HEK293 (cell line): ENCODE data around the gene DDX10.

Experiments
- CTCF ChIA-PET: fragments of 350-600 bp; formaldehyde crosslinking; extraction: SDS; loops from one replicate; lab custom pipeline; 2021; ENCODE audit warnings: antibody characterized with exemption; lab: Yijun Ruan, JAX
- POLR2A ChIA-PET: fragments of 300-600 bp; formaldehyde crosslinking; extraction: SDS; loops from one replicate; lab custom pipeline; 2020; ENCODE audit warnings: antibody characterized with exemption, inconsistent platforms; lab: Yijun Ruan, JAX
- H3K27ac ChIP-seq: fragments of 200-500 bp; sonication (Bioruptor generic); 2 replicates; pipeline ENCODE4 v1.5.1; 2014; ENCODE audit warnings: low read depth, low read length, control low read depth, inconsistent platforms; ENCODE audit errors: extremely low read depth
- H3K36me3 ChIP-seq, 2 experiments: fragments of 200-500 bp in 1 of 2; sonication (Bioruptor generic) in 1 of 2; 1 replicate in 1 of 2; 2 replicates in 1 of 2; pipeline ENCODE4 v1.5.1; 2014 to 2017; ENCODE audit warnings: inconsistent platforms in 2 of 2, low read length in 2 of 2; ENCODE audit not compliant: control insufficient read depth in 2 of 2, insufficient read depth in 1 of 2
- H3K4me1 ChIP-seq: fragments of 200-500 bp; sonication (Bioruptor generic); 2 replicates; pipeline ENCODE4 v1.5.1; 2014; ENCODE audit warnings: mild to moderate bottlenecking, low read length, inconsistent platforms; ENCODE audit not compliant: control insufficient read depth, insufficient read depth
- H3K4me3 ChIP-seq: 2 replicates; pipeline ENCODE4 v1.5.1; 2011; ENCODE audit warnings: low read depth, mild to moderate bottlenecking, control low read depth, low read length, moderate library complexity
- H3K9me3 ChIP-seq: fragments of 200-500 bp; sonication (Bioruptor generic); 2 replicates; pipeline ENCODE4 v1.5.1; 2014; ENCODE audit warnings: low read depth, low read length, inconsistent platforms; ENCODE audit not compliant: control insufficient read depth, insufficient read depth
- GLI4 ChIP-seq: fragments of 450-650 bp; formaldehyde crosslinking; IDR thresholded peaks from 2 replicates; pipeline ENCODE4 v1.5.1; 2016; ENCODE audit warnings: missing biosample characterization, missing genetic modification characterization
- IKZF3 ChIP-seq: fragments of 450-650 bp; IDR thresholded peaks from 2 replicates; pipeline ENCODE4 v1.5.0; 2018; ENCODE audit warnings: missing biosample characterization, mild to moderate bottlenecking, missing genetic modification characterization, moderate library complexity
- MYNN ChIP-seq: fragments of 450-650 bp; formaldehyde crosslinking; IDR thresholded peaks from 2 replicates; pipeline ENCODE4 v1.5.1; 2016; ENCODE audit warnings: missing biosample characterization, missing genetic modification characterization, borderline replicate concordance
- OSR2 ChIP-seq: fragments of 450-650 bp; formaldehyde crosslinking; IDR thresholded peaks from 2 replicates; pipeline ENCODE4 v1.5.1; 2016; ENCODE audit warnings: missing biosample characterization, missing genetic modification characterization
- PRDM1 ChIP-seq: fragments of 450-650 bp; formaldehyde crosslinking; IDR thresholded peaks from 2 replicates; pipeline ENCODE4; 2016; ENCODE audit warnings: missing biosample characterization, missing genetic modification characterization
- TCF7L2 ChIP-seq: IDR thresholded peaks from 2 replicates; pipeline ENCODE4 v1.6.1; 2011; ENCODE audit warnings: low read depth, mild to moderate bottlenecking, inconsistent platforms, low read length, moderate library complexity, borderline replicate concordance
- WT1 ChIP-seq: fragments of 450-650 bp; formaldehyde crosslinking; IDR thresholded peaks from 2 replicates; pipeline ENCODE4 v1.5.1; 2016; ENCODE audit warnings: missing biosample characterization, missing genetic modification characterization
- YY1 ChIP-seq: fragments of 450-650 bp; formaldehyde crosslinking; IDR thresholded peaks from 2 replicates; pipeline ENCODE4 v1.5.1; 2018; ENCODE audit warnings: missing biosample characterization, missing genetic modification characterization
- ZFP37 ChIP-seq: fragments of 450-650 bp; formaldehyde crosslinking; IDR thresholded peaks from 2 replicates; pipeline ENCODE4 v1.5.1; 2016; ENCODE audit warnings: missing biosample characterization, missing genetic modification characterization
- ZFP69B ChIP-seq: fragments of 450-650 bp; formaldehyde crosslinking; IDR thresholded peaks from 2 replicates; pipeline ENCODE4 v1.5.1; 2016; ENCODE audit warnings: missing biosample characterization, missing genetic modification characterization
- ZNF148 ChIP-seq: fragments of 450-650 bp; formaldehyde crosslinking; IDR thresholded peaks from 2 replicates; pipeline ENCODE4 v1.5.0; 2017; ENCODE audit warnings: missing biosample characterization, missing genetic modification characterization, borderline replicate concordance
- ZNF16 ChIP-seq: fragments of 450-650 bp; formaldehyde crosslinking; IDR thresholded peaks from 2 replicates; pipeline ENCODE4 v1.5.1; 2016; ENCODE audit warnings: low read depth, missing biosample characterization, missing genetic modification characterization
- ZNF202 ChIP-seq: fragments of 450-650 bp; formaldehyde crosslinking; IDR thresholded peaks from 2 replicates; pipeline ENCODE4 v1.5.1; 2016; ENCODE audit warnings: missing biosample characterization, missing genetic modification characterization, borderline replicate concordance
- ZNF23 ChIP-seq: fragments of 450-650 bp; formaldehyde crosslinking; IDR thresholded peaks from 2 replicates; pipeline ENCODE4 v1.5.1; 2016; ENCODE audit warnings: missing biosample characterization, missing genetic modification characterization, borderline replicate concordance
- ZNF341 ChIP-seq: fragments of 450-650 bp; formaldehyde crosslinking; IDR thresholded peaks from 2 replicates; pipeline ENCODE4; 2016; ENCODE audit warnings: low read depth, missing biosample characterization, missing genetic modification characterization
- ZNF366 ChIP-seq: fragments of 450-650 bp; formaldehyde crosslinking; conservative IDR thresholded peaks from 2 replicates; pipeline ENCODE4 v1.5.1; 2016; ENCODE audit warnings: missing biosample characterization, missing genetic modification characterization
- ZNF391 ChIP-seq: fragments of 450-650 bp; formaldehyde crosslinking; IDR thresholded peaks from 2 replicates; pipeline ENCODE4 v1.5.1; 2016; ENCODE audit warnings: low read depth, missing biosample characterization, missing genetic modification characterization, borderline replicate concordance
- ZNF433 ChIP-seq: fragments of 450-650 bp; formaldehyde crosslinking; IDR thresholded peaks from 2 replicates; pipeline ENCODE4 v1.5.1; 2016; ENCODE audit warnings: missing biosample characterization, missing genetic modification characterization, low read depth
- ZNF623 ChIP-seq: fragments of 450-650 bp; formaldehyde crosslinking; IDR thresholded peaks from 2 replicates; pipeline ENCODE4 v1.5.1; 2016; ENCODE audit warnings: missing biosample characterization, missing genetic modification characterization
- ZNF624 ChIP-seq: fragments of 450-650 bp; formaldehyde crosslinking; IDR thresholded peaks from 2 replicates; pipeline ENCODE4 v1.5.1; 2017; ENCODE audit warnings: missing biosample characterization, missing genetic modification characterization
- ZNF670 ChIP-seq: fragments of 450-650 bp; formaldehyde crosslinking; IDR thresholded peaks from 2 replicates; pipeline ENCODE4 v1.5.1; 2016; ENCODE audit warnings: missing biosample characterization, missing genetic modification characterization, low read depth
- ZNF707 ChIP-seq: fragments of 450-650 bp; formaldehyde crosslinking; IDR thresholded peaks from 2 replicates; pipeline ENCODE4 v1.5.1; 2016; ENCODE audit warnings: missing biosample characterization, missing genetic modification characterization
- ZNF747 ChIP-seq: fragments of 450-650 bp; formaldehyde crosslinking; IDR thresholded peaks from 2 replicates; pipeline ENCODE4 v1.5.1; 2016; ENCODE audit warnings: missing biosample characterization, missing genetic modification characterization
- ZNF768 ChIP-seq: fragments of 450-650 bp; formaldehyde crosslinking; IDR thresholded peaks from 2 replicates; pipeline ENCODE4 v1.5.1; 2018; ENCODE audit warnings: missing biosample characterization, mild to moderate bottlenecking, missing genetic modification characterization
- ZNF791 ChIP-seq: fragments of 450-650 bp; formaldehyde crosslinking; IDR thresholded peaks from 2 replicates; pipeline ENCODE4 v1.5.1; 2016; ENCODE audit warnings: missing biosample characterization, missing genetic modification characterization
- TF ChIP-seq, protein P1 (sequence below): fragments of 450-650 bp; formaldehyde crosslinking; IDR thresholded peaks from 2 replicates; pipeline ENCODE4 v1.5.1; 2016; ENCODE audit warnings: missing biosample characterization, missing genetic modification characterization
- TF ChIP-seq, protein P2 (sequence below): fragments of 450-650 bp; IDR thresholded peaks from 2 replicates; pipeline ENCODE4 v1.5.1; 2018; ENCODE audit warnings: missing biosample characterization, mild to moderate bottlenecking, missing genetic modification characterization

The DDX10 gene

DNA sequence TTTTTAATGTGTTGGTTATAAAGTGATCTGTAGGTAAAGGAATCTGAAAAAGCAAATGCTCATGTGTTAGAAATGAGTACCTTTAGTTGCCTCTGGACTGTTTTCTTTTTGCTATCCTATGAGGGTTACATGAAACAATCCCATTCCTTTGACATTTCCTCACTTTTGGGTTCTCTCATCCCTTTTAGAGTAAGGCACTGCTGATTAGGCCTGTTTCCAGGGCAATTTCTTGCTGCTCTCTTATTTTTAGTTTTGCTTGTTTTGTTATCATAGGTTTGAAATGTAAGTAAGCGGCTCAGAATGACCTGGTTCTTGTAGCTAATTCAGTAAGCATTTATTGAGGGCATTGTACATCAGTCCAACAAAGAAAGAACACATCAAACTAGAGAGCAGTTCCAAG lies 138.9 kb downstream of the DDX10 start:
- Histone ChIP-seq H3K4me3 (no peak overlapping the region), H3K4me1 (no peaks in the 10 kb centered on the region), H3K27ac (no peak overlapping the region), H3K9me3 (no peaks in the 10 kb centered on the region), H3K36me3 (no peaks in the 10 kb centered on the region)
- CTCF ChIA-PET, result interaction anchor here (0.7 kb wide), 1 partner anchor 156 kb away, joined by 4 read pairs; no protein-coding TSS in a partner anchor
- POLR2A ChIA-PET, result no interaction called here
- TF ChIP-seq ZNF623 (tag by site-specific recombination) (no peak), ZNF202 (no peak), WT1 (tag by site-specific recombination) (no peak), ZNF768 (tag by site-specific recombination) (no peak), ZNF16 (no peak), YY1 (tag by site-specific recombination) (no peak), ZNF366 (tag by site-specific recombination) (no peak), TCF7L2 (no peak), OSR2 (tag by site-specific recombination) (no peak), PRDM1 (tag by site-specific recombination) (no peak), ZNF23 (no peak)
- TF ChIP-seq, protein P1, sequence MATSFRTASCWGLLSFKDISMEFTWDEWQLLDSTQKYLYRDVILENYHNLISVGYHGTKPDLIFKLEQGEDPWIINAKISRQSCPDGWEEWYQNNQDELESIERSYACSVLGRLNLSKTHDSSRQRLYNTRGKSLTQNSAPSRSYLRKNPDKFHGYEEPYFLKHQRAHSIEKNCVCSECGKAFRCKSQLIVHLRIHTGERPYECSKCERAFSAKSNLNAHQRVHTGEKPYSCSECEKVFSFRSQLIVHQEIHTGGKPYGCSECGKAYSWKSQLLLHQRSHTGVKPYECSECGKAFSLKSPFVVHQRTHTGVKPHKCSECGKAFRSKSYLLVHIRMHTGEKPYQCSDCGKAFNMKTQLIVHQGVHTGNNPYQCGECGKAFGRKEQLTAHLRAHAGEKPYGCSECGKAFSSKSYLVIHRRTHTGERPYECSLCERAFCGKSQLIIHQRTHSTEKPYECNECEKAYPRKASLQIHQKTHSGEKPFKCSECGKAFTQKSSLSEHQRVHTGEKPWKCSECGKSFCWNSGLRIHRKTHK (tag by site-specific recombination), result no peak

DNA sequence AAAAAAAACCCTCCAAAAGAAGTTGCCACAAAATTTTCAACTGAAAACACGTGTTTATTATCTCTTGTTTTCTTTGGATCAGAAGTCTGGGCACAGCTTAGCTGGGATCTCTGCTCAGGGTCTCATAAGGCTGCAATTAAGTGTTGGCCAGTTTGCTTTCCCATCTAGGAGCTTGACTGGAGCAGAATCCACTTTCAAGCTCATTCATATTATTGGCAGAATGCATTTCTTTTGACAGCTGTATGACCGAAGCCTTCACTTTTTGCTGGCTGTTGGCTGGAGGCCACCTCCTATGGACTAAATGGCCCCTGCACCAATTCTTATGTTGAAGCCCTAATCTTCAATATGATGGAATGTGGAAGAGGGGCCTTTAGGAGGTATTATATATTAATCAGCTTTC lies 139.6 kb downstream of the DDX10 start:
- Histone ChIP-seq H3K36me3 (no peaks in the 10 kb centered on the region), H3K9me3 (no peaks in the 10 kb centered on the region), H3K4me3 (no peak overlapping the region), H3K4me1 (no peaks in the 10 kb centered on the region), H3K27ac (no peak overlapping the region)
- TF ChIP-seq, protein P2, sequence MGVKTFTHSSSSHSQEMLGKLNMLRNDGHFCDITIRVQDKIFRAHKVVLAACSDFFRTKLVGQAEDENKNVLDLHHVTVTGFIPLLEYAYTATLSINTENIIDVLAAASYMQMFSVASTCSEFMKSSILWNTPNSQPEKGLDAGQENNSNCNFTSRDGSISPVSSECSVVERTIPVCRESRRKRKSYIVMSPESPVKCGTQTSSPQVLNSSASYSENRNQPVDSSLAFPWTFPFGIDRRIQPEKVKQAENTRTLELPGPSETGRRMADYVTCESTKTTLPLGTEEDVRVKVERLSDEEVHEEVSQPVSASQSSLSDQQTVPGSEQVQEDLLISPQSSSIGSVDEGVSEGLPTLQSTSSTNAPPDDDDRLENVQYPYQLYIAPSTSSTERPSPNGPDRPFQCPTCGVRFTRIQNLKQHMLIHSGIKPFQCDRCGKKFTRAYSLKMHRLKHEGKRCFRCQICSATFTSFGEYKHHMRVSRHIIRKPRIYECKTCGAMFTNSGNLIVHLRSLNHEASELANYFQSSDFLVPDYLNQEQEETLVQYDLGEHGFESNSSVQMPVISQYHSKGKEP (tag by site-specific recombination), result no peak
- TF ChIP-seq GLI4 (tag by site-specific recombination) (no peak), ZNF391 (tag by site-specific recombination) (no peak), IKZF3 (tag by site-specific recombination) (no peak), ZNF341 (tag by site-specific recombination) (no peak)
- ChIA-PET POLR2A (no interaction called here), CTCF (interaction anchor here (0.6 kb wide), 1 partner anchor 10 kb away, joined by 4 read pairs; no protein-coding TSS in a partner anchor)

- ChIA-PET CTCF (no interaction called here), POLR2A (no interaction called here)
- TF ChIP-seq ZNF624 (tag by site-specific recombination) (no peak), ZNF670 (no peak), ZNF707 (tag by site-specific recombination) (no peak), ZFP69B (tag by site-specific recombination) (no peak), ZNF148 (no peak), ZNF791 (tag by site-specific recombination) (no peak), MYNN (tag by site-specific recombination) (no peak), ZFP37 (tag by site-specific recombination) (no peak), ZNF433 (tag by site-specific recombination) (no peak), ZNF747 (tag by site-specific recombination) (no peak), ZNF16 (no peak)
- no peaks in the 10 kb centered on the region for H3K36me3 ChIP-seq
- H3K4me1 ChIP-seq, result no peaks in the 10 kb centered on the region
- H3K27ac ChIP-seq, result no peak overlapping the region
- no peak overlapping the region for H3K4me3 ChIP-seq
- H3K9me3 ChIP-seq, result no peaks in the 10 kb centered on the region
These were observed 140.2 kb downstream of the DDX10 start for GRCh38 chr11:108805030-108805429.
